ENCODE results near the gene NTNG1.

DNA sequence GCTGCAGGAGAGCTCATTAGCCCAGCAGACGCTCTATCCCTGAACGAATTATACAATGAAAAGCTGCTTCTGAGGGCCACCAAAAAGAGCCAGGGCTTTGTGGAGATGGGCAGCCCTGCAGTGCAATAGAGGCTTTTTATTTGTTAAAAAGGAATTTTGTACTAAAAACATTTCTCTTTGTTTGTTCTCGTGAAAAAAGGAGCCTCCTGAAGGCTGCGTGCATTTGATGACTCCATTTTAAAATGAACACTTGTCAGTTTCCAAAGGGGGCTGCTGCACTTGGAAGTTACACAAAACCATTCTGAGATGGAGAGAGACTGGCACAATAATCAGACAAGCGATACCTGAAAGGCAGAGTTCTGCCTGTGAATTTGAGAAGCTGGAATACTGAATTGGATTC lies 202.8 kb downstream of the NTNG1 start:
- TF ChIP-seq SIN3A (IDR thresholded peaks at IDR 0.05; ENCODE audit: borderline replicate concordance, insufficient read depth, low read length), result no peak
- no peak for TF ChIP-seq POLR2AphosphoS5 (IDR thresholded peaks at IDR 0.05; ENCODE audit: low read depth, low read length)
